Right lobe of liver (tissue), 4 donors: Measurements from ENCODE around the gene PCSK6.

Source experiments
- CTCF ChIP-seq, 4 donors: fragments of 200-600 bp in 3 of 4; fragments of 450-650 bp in 1 of 4; IDR thresholded peaks; one replicate each; pipeline versions ENCODE4 v1.5.1 to v1.8.0; 2016 to 2022; ENCODE audit warnings: antibody characterized with exemption in 4 of 4, mild to moderate bottlenecking in 2 of 4
- POLR2A ChIP-seq: fragments of 450-650 bp; IDR thresholded peaks from one replicate; pipeline ENCODE4 v1.6.1; 2017; ENCODE audit warnings: antibody characterized with exemption, mild to moderate bottlenecking
- donor health status: DM: no; HTN: no; CAD: no.
- donor health status: DM: no; HTN: no; CAD: no.
- donor health status: DM: no; HTN: yes; CAD: no.

- TF ChIP-seq POLR2A = no peak
- no peak for TF ChIP-seq CTCF (IDR thresholded peaks at IDR 0.05)
Measured at GRCh38 chr15:101479851-101480612, 9.5 kb downstream of the PCSK6 start.
